ENCODE measurements around the gene TIFAB.
"Not testable (repeated sequence)": the region's sequence is repeated elsewhere in the genome, so short reads cannot be mapped to it uniquely, and the experiment has no call there.

Gene TIFAB, protein sequence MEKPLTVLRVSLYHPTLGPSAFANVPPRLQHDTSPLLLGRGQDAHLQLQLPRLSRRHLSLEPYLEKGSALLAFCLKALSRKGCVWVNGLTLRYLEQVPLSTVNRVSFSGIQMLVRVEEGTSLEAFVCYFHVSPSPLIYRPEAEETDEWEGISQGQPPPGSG

DNA sequence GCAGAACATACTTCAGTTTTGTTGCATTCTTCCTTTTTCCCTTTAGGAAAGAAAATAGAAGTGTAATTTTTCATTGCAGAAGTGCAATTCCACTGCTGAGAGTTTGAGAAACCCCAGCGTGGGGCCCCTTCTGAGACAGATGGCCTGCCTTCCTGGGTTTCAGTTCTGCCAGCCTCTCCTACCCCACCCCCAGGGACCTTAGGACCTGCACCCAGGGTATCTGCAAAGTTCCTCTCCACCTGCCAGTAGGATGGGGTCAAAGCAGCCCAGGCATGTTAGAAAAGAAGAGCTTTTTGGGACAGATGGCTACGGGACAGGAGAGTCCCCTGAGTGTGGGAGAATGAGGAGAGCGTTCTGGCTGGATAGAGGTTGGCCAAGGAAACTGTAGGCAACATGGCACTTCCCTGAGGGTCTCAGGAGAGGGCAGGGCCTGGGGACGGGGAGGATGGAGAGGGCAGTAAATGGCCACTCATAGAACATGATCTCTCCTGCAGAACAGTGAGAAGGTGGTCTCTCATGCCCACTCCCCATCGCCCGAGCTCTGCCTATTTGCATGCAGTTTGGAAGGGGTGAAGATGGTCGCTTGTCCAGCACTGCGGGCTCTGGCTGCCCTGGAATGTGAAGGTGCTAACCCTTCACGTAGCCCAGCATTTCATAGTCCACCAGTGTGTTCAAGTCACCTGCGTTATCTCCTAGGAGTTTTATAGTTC is at the start of gene TIFAB:
TSS of gene TIFAB (minus strand) at position 31 of the 710 bp plus-strand sequence. CDS start 2,412 bp downstream, outside the sequence.
- Histone ChIP-seq H3K79me2 (ENCODE audit: insufficient read depth, low read length) (no peaks in the 10 kb centered on the region), H3K9ac (ENCODE audit: low read length) (no peak within 1 kb of the TSS), H3K4me2 (ENCODE audit: low read length) (no peak within 1 kb of the TSS), H3K4me1 (ENCODE audit: insufficient read depth, low read length, severe bottlenecking) (no peaks in the 10 kb centered on the region), H3K9me2 (ENCODE audit: low read depth, low read length) (no peaks in the 10 kb centered on the region), H3K4me3 (ENCODE audit: low read depth, low read length, poor library complexity, severe bottlenecking) (no peak within 1 kb of the TSS), H3K36me3 (ENCODE audit: insufficient read depth, low read length) (no peaks in the 10 kb centered on the region), H2AFZ (ENCODE audit: low read length) (no peak within 1 kb of the TSS), H3K9me3 (ENCODE audit: low read length) (no peaks in the 10 kb centered on the region), H3K27ac (ENCODE audit: low read depth, low read length, poor library complexity, severe bottlenecking) (no peak within 1 kb of the TSS), H3F3A (ENCODE audit: insufficient read depth, low read length) (no peaks in the 10 kb centered on the region), H4K20me1 (ENCODE audit: insufficient read depth, low read length) (no peaks in the 10 kb centered on the region), H3K27me3 (ENCODE audit: insufficient read depth, low read length) (no peaks in the 10 kb centered on the region; the same call in 1 of the 2 replicates)
- TF ChIP-seq EZH2 (IDR thresholded peaks at IDR 0.05; ENCODE audit: borderline replicate concordance, low read length) = no peak
- TF ChIP-seq, protein P1, sequence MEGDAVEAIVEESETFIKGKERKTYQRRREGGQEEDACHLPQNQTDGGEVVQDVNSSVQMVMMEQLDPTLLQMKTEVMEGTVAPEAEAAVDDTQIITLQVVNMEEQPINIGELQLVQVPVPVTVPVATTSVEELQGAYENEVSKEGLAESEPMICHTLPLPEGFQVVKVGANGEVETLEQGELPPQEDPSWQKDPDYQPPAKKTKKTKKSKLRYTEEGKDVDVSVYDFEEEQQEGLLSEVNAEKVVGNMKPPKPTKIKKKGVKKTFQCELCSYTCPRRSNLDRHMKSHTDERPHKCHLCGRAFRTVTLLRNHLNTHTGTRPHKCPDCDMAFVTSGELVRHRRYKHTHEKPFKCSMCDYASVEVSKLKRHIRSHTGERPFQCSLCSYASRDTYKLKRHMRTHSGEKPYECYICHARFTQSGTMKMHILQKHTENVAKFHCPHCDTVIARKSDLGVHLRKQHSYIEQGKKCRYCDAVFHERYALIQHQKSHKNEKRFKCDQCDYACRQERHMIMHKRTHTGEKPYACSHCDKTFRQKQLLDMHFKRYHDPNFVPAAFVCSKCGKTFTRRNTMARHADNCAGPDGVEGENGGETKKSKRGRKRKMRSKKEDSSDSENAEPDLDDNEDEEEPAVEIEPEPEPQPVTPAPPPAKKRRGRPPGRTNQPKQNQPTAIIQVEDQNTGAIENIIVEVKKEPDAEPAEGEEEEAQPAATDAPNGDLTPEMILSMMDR (IDR thresholded peaks at IDR 0.05; ENCODE audit: low read length) = no peak

DNA sequence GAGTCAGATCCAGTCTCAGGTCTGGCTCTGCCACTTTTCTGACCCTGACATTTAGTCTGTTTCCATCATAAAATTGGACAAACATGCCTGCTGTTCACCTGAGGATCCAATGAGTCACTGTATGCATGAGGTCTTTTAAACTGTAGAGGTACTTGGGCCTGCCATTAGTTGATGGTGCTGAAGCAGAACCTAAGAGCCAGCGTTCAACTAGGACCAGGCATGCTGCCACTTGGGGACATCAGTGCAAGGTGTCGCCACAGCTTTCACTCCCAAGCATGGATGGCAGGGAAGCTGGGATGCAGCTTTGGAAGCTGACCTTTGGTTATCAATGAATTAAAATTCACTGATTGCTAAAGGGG is 46.5 kb upstream of the TIFAB start:
- no peaks in the 10 kb centered on the region for H3K4me1 ChIP-seq (ENCODE audit: insufficient read depth, low read length, severe bottlenecking)
- TF ChIP-seq EZH2 (IDR thresholded peaks at IDR 0.05; ENCODE audit: borderline replicate concordance, low read length) = no peak
- TF ChIP-seq, protein P1 (IDR thresholded peaks at IDR 0.05; ENCODE audit: low read length) = no peak
- H2AFZ ChIP-seq (ENCODE audit: low read length) = no peak overlapping the region
- H3K9me2 ChIP-seq (ENCODE audit: low read depth, low read length) = no peaks in the 10 kb centered on the region
- H3K4me2 ChIP-seq (ENCODE audit: low read length) = no peak overlapping the region
- no peak overlapping the region for H3K27ac ChIP-seq (ENCODE audit: low read depth, low read length, poor library complexity, severe bottlenecking)
- H3K9ac ChIP-seq (ENCODE audit: low read length) = no peak overlapping the region
- no peaks in the 10 kb centered on the region for H3K36me3 ChIP-seq (ENCODE audit: insufficient read depth, low read length)
- H3K27me3 ChIP-seq (ENCODE audit: insufficient read depth, low read length) = 0 out of 2 replicates have a peak, but pooled peaks cover 5% of the 10 kb centered on the region
- no peak overlapping the region for H3K4me3 ChIP-seq (ENCODE audit: low read depth, low read length, poor library complexity, severe bottlenecking)
- no peaks in the 10 kb centered on the region for H3F3A ChIP-seq (ENCODE audit: insufficient read depth, low read length)
- H3K79me2 ChIP-seq (ENCODE audit: insufficient read depth, low read length) = no peaks in the 10 kb centered on the region
- no peaks in the 10 kb centered on the region for H4K20me1 ChIP-seq (ENCODE audit: insufficient read depth, low read length)
- no peaks in the 10 kb centered on the region for H3K9me3 ChIP-seq (ENCODE audit: low read length)

DNA sequence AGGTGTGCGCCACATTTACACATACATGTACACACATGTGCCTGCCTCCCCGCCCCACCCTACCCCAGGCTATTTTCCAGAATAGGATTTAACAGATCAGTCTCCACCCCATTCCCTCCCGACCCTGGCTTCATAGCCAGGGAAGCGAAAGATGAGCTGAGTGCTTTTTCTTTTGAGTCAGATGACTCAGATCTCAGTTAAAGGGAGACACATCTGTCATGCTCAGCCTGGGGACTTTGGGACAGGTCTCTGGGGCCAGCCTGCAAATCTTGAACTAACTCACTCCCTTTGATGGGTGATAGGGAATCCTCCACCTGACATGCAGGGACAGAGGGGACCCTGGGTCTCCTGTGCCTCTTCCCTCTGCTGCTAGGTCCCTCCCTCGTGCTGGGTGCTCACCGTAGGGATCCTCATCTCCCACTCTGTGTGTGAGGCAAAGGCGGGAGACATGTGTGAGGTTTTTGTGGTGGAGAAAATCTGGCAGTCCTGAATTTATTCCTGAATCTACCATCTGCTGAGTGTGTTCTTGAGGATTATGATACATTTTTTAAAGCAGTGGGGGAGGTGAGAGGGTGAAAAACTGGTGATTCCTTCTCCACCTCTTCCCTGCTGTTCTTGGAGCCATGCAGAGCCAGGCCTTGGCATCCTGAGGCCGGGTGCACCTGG is 46.0 kb upstream of the TIFAB start:
- H3F3A ChIP-seq (ENCODE audit: insufficient read depth, low read length) = no peaks in the 10 kb centered on the region

DNA sequence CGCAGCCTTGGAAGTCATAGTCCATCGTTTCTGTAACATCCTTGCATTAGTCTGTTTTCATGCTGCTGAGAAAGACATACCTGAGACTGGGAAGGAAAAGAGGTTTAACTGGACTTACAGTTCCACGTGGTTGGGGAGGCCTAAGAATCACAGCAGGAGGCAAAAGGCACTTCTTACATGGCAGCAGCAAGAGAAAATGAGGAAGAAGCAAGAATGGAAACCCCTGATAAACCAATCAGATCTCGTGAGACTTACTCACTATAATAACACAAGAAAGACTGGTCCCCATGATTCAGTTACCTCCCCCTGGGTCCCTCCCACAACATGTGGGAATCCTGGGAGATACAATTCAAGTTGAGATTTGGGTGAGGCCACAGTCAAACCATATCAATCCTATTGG is 43.4 kb upstream of the TIFAB start:
- not testable (repeated sequence) for H3K36me3 ChIP-seq (ENCODE audit: insufficient read depth, low read length); H3K4me2 ChIP-seq (ENCODE audit: low read length); H3K27ac ChIP-seq (ENCODE audit: low read depth, low read length, poor library complexity, severe bottlenecking); H3K9me3 ChIP-seq (ENCODE audit: low read length); H4K20me1 ChIP-seq (ENCODE audit: insufficient read depth, low read length); H3F3A ChIP-seq (ENCODE audit: insufficient read depth, low read length); H3K9ac ChIP-seq (ENCODE audit: low read length); H3K4me1 ChIP-seq (ENCODE audit: insufficient read depth, low read length, severe bottlenecking); H3K9me2 ChIP-seq (ENCODE audit: low read depth, low read length); H3K79me2 ChIP-seq (ENCODE audit: insufficient read depth, low read length); H3K27me3 ChIP-seq (ENCODE audit: insufficient read depth, low read length); H3K4me3 ChIP-seq (ENCODE audit: low read depth, low read length, poor library complexity, severe bottlenecking); H2AFZ ChIP-seq (ENCODE audit: low read length)

More for the DNA sequence above, 46.0 kb upstream of the TIFAB start:
- H3K9ac ChIP-seq (ENCODE audit: low read length) = no peak overlapping the region
- H3K36me3 ChIP-seq (ENCODE audit: insufficient read depth, low read length) = no peaks in the 10 kb centered on the region
- H3K4me3 ChIP-seq (ENCODE audit: low read depth, low read length, poor library complexity, severe bottlenecking) = no peak overlapping the region
- H2AFZ ChIP-seq (ENCODE audit: low read length) = no peak overlapping the region
- H3K27me3 ChIP-seq (ENCODE audit: insufficient read depth, low read length) = 0 out of 2 replicates have a peak, but pooled peaks cover 5% of the 10 kb centered on the region
- no peaks in the 10 kb centered on the region for H3K79me2 ChIP-seq (ENCODE audit: insufficient read depth, low read length)
- H3K9me2 ChIP-seq (ENCODE audit: low read depth, low read length) = no peaks in the 10 kb centered on the region
- no peaks in the 10 kb centered on the region for H4K20me1 ChIP-seq (ENCODE audit: insufficient read depth, low read length)
- no peaks in the 10 kb centered on the region for H3K4me1 ChIP-seq (ENCODE audit: insufficient read depth, low read length, severe bottlenecking)
- H3K27ac ChIP-seq (ENCODE audit: low read depth, low read length, poor library complexity, severe bottlenecking) = no peak overlapping the region
- TF ChIP-seq, protein P1 (IDR thresholded peaks at IDR 0.05; ENCODE audit: low read length) = no peak
- TF ChIP-seq EZH2 (IDR thresholded peaks at IDR 0.05; ENCODE audit: borderline replicate concordance, low read length) = no peak
- H3K9me3 ChIP-seq (ENCODE audit: low read length) = no peaks in the 10 kb centered on the region
- no peak overlapping the region for H3K4me2 ChIP-seq (ENCODE audit: low read length)

All from OCI-LY1 (cell line).